Measurements from ENCODE around the gene CCK. TPM values are rescaled to one million over a fixed set of nuclear protein-coding genes. Genes with fewer than 3 reads are reported as not detected.

CCK gene
- total RNA-seq, 1 donor from 2014 or later: not detected

GRCh38 chr3:42209917-42210316 lies 56.1 kb downstream of the CCK start:
- H3K4me1 Mint-ChIP-seq: peaks cover 12% of the 10 kb centered on the region
- H3K9me3 Mint-ChIP-seq: peaks cover 10% of the 10 kb centered on the region
- no peak overlapping the region for H3K27ac Mint-ChIP-seq
- TF ChIP-seq, protein P1, sequence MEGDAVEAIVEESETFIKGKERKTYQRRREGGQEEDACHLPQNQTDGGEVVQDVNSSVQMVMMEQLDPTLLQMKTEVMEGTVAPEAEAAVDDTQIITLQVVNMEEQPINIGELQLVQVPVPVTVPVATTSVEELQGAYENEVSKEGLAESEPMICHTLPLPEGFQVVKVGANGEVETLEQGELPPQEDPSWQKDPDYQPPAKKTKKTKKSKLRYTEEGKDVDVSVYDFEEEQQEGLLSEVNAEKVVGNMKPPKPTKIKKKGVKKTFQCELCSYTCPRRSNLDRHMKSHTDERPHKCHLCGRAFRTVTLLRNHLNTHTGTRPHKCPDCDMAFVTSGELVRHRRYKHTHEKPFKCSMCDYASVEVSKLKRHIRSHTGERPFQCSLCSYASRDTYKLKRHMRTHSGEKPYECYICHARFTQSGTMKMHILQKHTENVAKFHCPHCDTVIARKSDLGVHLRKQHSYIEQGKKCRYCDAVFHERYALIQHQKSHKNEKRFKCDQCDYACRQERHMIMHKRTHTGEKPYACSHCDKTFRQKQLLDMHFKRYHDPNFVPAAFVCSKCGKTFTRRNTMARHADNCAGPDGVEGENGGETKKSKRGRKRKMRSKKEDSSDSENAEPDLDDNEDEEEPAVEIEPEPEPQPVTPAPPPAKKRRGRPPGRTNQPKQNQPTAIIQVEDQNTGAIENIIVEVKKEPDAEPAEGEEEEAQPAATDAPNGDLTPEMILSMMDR (IDR thresholded peaks at IDR 0.05; ENCODE audit: unreplicated experiment): no peak
- DNase-seq (ENCODE audit: low spot score in 2 of 2, unreplicated experiment in 2 of 2): no peak
- no peaks in the 10 kb centered on the region for H3K27me3 Mint-ChIP-seq (ENCODE audit: low read depth)
- peaks cover 36% of the 10 kb centered on the region for H3K36me3 Mint-ChIP-seq
- H3K4me3 Mint-ChIP-seq: no peak overlapping the region

Other genes with a start within 250 kb of the CCK start
- gene TRAK1, start 174.8 kb downstream of the CCK start, total RNA-seq: 49.0 to 50.7 TPM (median 50.3 TPM) in 3 replicates
- gene LYZL4, start 144.4 kb upstream of the CCK start, total RNA-seq: not detected in 3 replicates
- gene VIPR1, start 236.5 kb upstream of the CCK start, total RNA-seq: 2.1 to 2.8 TPM (median 2.3 TPM) in 3 replicates